Ovary (tissue), 9 donors: Measurements from ENCODE around the gene PRKCH. TPM values are rescaled to one million over a fixed set of nuclear protein-coding genes. Genes with fewer than 3 reads are reported as not detected.

Experiments used
- DNase-seq, 5 donors: peaks; one replicate each; pipeline ENCODE4 v3.0.0-alpha.2; 2019 to 2020
- H3K27ac ChIP-seq, 2 donors: fragments of 200-600 bp; one replicate each; pipeline versions ENCODE4 v1.5.1 to v1.8.0; 2019 to 2022
- H3K27me3 ChIP-seq: fragments of 200-600 bp; one replicate; pipeline ENCODE4 v1.8.0; 2022
- H3K36me3 ChIP-seq: fragments of 200-600 bp; sonication (generic); one replicate; pipeline ENCODE4 v1.5.1; 2019
- H3K4me1 ChIP-seq: one replicate; pipeline ENCODE4 v1.8.1; 2013; ENCODE audit warnings: mild to moderate bottlenecking, moderate library complexity; ENCODE audit not compliant: insufficient read depth
- H3K4me3 ChIP-seq: fragments of 200-600 bp; sonication (generic); one replicate; pipeline ENCODE4 v1.5.1; 2017
- H3K9me3 ChIP-seq, 2 donors: fragments of 200-600 bp in 1 of 2; sonication (generic) in 1 of 2; one replicate each; pipeline versions ENCODE4 v1.5.1 to v1.8.1; 2013 to 2019; ENCODE audit warnings: mild to moderate bottlenecking in 1 of 2, moderate library complexity in 1 of 2
- CTCF ChIP-seq, 3 donors: fragments of 450-650 bp in 2 of 3; fragments of 200-600 bp in 1 of 3; IDR thresholded peaks; one replicate each; pipeline versions ENCODE4 v1.5.1 to v1.8.0; 2016 to 2022; ENCODE audit warnings: antibody characterized with exemption in 3 of 3, mild to moderate bottlenecking in 1 of 3
- EP300 ChIP-seq: sonication (generic); formaldehyde crosslinking; IDR thresholded peaks from one replicate; pipeline ENCODE4 v1.6.1; 2017; ENCODE audit warnings: antibody characterized with exemption
- POLR2A ChIP-seq: fragments of 450-650 bp; IDR thresholded peaks from one replicate; pipeline ENCODE4 v1.6.1; 2017; ENCODE audit warnings: antibody characterized with exemption, mild to moderate bottlenecking, moderate library complexity
- WGBS, 3 donors: extraction: QIAGEN DNeasy Blood & Tissue Kit in 1 of 3; methylation state at CpG; one replicate each; pipeline versions ENCODE4 v1.1.5 to v1.1.7; 2013 to 2017; 5-methylcytosine and 5-hydroxymethylcytosine counted together
- intact Hi-C, 4 donors: fragments of 100-400 bp; cut with DNase I; formaldehyde crosslinking; loops; one replicate each; pipeline versions ENCODE4 v1.11.0 to v1.15.1; 2022 to 2023
- polyA plus RNA-seq, 2 donors: library from polyadenylated mRNA; stranded (reverse); fragments of 200-250 nt in 1 of 2; fragments of 350-450 nt in 1 of 2; fragmentation: Illumina TruSeq in 1 of 2; extraction: RNeasy Lipid Tissue Mini Kit (QIAGEN cat#74804) in 1 of 2; gene quantifications; one replicate each; pipeline ENCODE4 v1.2.3, GENCODE V29; 2013 to 2014
- total RNA-seq, 7 donors: library from RNA; depleted of rRNA in 2 of 7; stranded (reverse); fragments of >200 nt in 2 of 7; fragmentation: NEBNext Ultra II Directional in 3 of 7; extraction: Animal tissue kit (Norgen Biotek cat#: 25700) in 3 of 7; gene quantifications; one replicate each; pipeline versions ENCODE4 v1.1.0 to v1.2.4, GENCODE V29; 2016 to 2023
- donor health status: DM: no; HTN: no; CAD: no; lungs with moderate emphysema.
- donor health status: DM: no; HTN: no; CAD: no.
- donor health status: Bipolar disorder and iron deficiency.
- donor health status: DM: yes; HTN: yes; CAD: no.
- donor health status: DM: no; HTN: no; CAD: no.
- donor health status: DM: yes; HTN: yes; CAD: no.

The PRKCH gene
- total and polyA plus RNA-seq, 9 donors: 8.4 to 47.6 (median 15.9) TPM

DNA sequence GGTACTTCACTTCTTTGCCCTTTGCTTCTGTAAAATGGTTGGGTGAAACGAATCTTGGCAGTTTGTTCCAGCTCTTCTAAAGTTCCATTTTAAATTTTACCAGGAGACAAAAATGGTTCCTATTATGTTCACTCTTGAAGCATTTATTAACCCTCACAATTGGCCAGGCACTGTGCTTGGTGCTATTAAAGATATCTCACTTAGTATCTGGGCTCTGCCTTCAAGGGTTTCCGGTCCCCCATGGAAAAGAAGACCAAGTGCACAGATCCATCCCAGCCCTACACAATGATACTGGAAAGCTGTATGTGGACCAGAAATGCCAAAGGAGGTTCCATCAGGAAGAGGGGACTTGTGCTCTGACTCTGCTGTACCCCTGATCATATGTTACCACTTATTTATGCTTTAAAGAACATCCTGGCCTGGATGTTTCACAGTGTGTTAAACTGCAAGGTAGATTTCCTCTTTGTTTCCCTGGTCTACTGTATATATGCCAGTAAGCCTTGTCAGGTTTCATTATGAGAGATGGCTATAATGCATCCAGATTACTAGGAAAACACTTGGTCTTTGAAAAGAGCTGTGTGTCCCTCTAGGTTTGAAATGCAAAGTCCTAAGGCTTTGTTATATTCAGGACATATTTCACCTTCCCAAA lies 154.8 kb downstream of the PRKCH start:
- no peak for DNase-seq
- intact Hi-C loops: loop anchor here in 1 of 4 donors (10.0 kb wide), 1 partner anchor 219 kb away; the partner anchor contains the start of gene HIF1A
- H3K4me1 ChIP-seq: peaks cover 14% of the 10 kb centered on the region
- H3K27ac ChIP-seq: peak overlapping the region; percentile 1 to 75
- no peaks in the 10 kb centered on the region for H3K36me3 ChIP-seq
- no peaks in the 10 kb centered on the region for H3K9me3 ChIP-seq
- no peak overlapping the region for H3K4me3 ChIP-seq
- H3K27me3 ChIP-seq: no peaks in the 10 kb centered on the region
- TF ChIP-seq POLR2A (no peak), CTCF (IDR thresholded peaks at IDR 0.05) (no peak), EP300 (no peak)
- WGBS, 3 donors: 86 to 92% (median 91%) methylated on average over 2 of the region's 2 CpGs

DNA sequence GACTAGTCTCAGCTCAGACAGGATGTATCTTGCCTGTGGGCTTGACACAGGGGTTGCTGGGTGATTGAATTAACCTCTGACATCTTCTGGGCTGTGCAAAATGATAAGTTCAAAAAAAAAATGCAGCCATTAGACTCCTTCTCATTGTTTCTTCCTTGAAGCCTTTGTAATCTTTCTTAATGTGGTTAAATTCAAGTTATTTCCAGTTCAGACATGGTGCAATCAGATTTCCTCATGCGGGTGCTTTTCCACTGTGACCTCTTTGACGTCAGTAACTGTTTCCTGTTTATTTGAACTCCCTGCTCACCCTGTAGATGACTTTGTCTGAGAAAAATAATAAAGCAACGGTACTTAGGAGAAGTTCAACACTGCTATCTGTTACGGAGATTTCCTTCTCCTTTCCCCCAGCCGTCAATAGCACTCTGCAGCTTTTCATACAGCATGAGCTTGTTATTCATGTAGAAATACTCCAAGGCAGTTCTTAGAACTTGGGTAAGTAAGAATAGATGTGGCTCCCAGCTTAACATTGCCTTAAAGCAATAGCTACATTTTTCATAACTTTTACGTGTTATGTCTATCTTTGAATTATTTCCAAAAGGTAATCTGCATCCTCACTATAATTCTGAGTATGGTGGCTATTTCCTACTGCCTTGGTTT lies 155.5 kb downstream of the PRKCH start:
- H3K4me1 ChIP-seq: peaks cover 13% of the 10 kb centered on the region
- no peaks in the 10 kb centered on the region for H3K9me3 ChIP-seq
- DNase-seq: peak in 1 of 5 donors; percentile 75
- 1 to 17% (median 2%) methylated on average over 6 of the region's 6 CpGs for WGBS, 3 donors
- intact Hi-C loops: loop anchor here in 1 of 4 donors (10.0 kb wide), 1 partner anchor 218 kb away; the partner anchor contains the start of gene HIF1A
- peak overlapping the region; percentile 32 to 75 for H3K27ac ChIP-seq
- no peaks in the 10 kb centered on the region for H3K27me3 ChIP-seq
- peak; percentile 16 for TF ChIP-seq POLR2A
- TF ChIP-seq CTCF (IDR thresholded peaks at IDR 0.05): no peak
- TF ChIP-seq EP300: peak; percentile 94
- no peaks in the 10 kb centered on the region for H3K36me3 ChIP-seq
- no peak overlapping the region for H3K4me3 ChIP-seq

DNA sequence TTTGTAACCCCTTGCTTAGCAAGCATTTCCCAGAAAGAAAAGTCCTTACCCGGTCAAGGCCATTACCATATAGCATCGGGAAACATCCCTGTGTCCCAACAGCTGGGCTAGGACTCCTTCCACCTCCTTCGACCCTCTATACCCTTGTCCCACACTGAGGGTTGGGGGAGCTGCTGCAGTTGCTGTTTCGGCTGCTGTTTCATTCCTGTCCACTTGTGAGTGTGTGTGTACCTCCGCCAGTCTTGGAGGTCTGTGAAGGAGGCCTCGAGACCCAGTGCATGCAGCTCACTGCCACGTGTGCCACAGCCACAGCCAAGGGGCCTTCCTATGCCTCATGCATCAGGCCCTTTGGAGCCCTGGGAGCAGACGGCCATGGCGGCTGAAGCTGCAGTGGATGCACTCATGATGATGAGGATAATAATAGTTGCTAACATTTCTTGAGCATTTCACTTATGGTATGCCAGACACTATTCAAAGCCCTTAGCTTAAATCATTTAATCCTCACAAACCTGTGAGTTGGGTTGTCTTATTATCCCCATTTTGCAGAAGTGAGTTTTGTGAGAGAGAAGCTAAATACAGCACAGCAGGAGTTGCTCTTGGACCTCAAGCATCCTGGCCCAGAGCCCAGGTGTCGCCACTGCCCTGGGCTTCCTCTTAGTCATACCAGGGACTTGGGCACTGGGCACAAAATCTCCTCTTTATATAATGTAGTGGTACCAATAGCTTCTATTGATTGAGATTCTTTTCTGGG lies 156.5 kb downstream of the PRKCH start:
- DNase-seq: peak in 4 of 5 donors; percentile 37 to 63 (median 56)
- Histone ChIP-seq H3K9me3 (no peaks in the 10 kb centered on the region), H3K4me1 (peaks cover 8% of the 10 kb centered on the region), H3K36me3 (no peaks in the 10 kb centered on the region), H3K27me3 (no peaks in the 10 kb centered on the region), H3K27ac (peak overlapping the region in 1 of 2 donors; percentile 75), H3K4me3 (no peak overlapping the region)
- WGBS, 3 donors: 37 to 62% (median 47%) methylated on average over 10 of the region's 10 CpGs
- intact Hi-C loops: loop anchor here in 1 of 4 donors (10.0 kb wide), 1 partner anchor 217 kb away; the partner anchor contains the start of gene HIF1A
- TF ChIP-seq CTCF (IDR thresholded peaks at IDR 0.05): no peak
- TF ChIP-seq EP300: no peak
- peak; percentile 21 for TF ChIP-seq POLR2A

GRCh38 chr14:61478971-61479473 lies 157.6 kb downstream of the PRKCH start:
- no peaks in the 10 kb centered on the region for H3K27me3 ChIP-seq
- TF ChIP-seq CTCF (IDR thresholded peaks at IDR 0.05) (no peak), EP300 (no peak), POLR2A (no peak)
- H3K4me3 ChIP-seq: no peak overlapping the region
- H3K4me1 ChIP-seq: peaks cover 10% of the 10 kb centered on the region
- no peak overlapping the region for H3K27ac ChIP-seq
- intact Hi-C loops: loop anchor here in 1 of 4 donors (10.0 kb wide), 1 partner anchor 216 kb away; the partner anchor contains the start of gene HIF1A
- no peaks in the 10 kb centered on the region for H3K36me3 ChIP-seq
- no peak for DNase-seq
- 70 to 83% (median 75%) methylated on average over 6 of the region's 6 CpGs for WGBS, 3 donors
- H3K9me3 ChIP-seq: no peaks in the 10 kb centered on the region
